ENCODE data around the gene PIEZO1. TPM values are rescaled to one million over a fixed set of nuclear protein-coding genes. Genes with fewer than 3 reads are reported as not detected.

The PIEZO1 gene
- total and polyA plus RNA-seq, 9 of the 15 experiments (the other 6 are each of a cell fraction or from before 2014, with no cell fraction given) = 3.6 to 432 (median 131) TPM

GRCh38 chr16:88782454-88783390 lies 2.3 kb downstream of the PIEZO1 start (continued):
- TF ChIP-seq ZNF77 (CRISPR knock-in tag; IDR thresholded peaks at IDR 0.05) = no peak
- TF ChIP-seq TSHZ1 (CRISPR knock-in tag; IDR thresholded peaks at IDR 0.05) = no peak
- no peak for TF ChIP-seq MTA1 (IDR thresholded peaks at IDR 0.05; ENCODE audit: borderline replicate concordance)
- no peak for TF ChIP-seq KAT8 (IDR thresholded peaks at IDR 0.05; ENCODE audit: low read depth)
- peak; percentile 69 for TF ChIP-seq ZNF263 (CRISPR knock-in tag; IDR thresholded peaks at IDR 0.05; ENCODE audit: borderline replicate concordance)
- no peak for TF ChIP-seq ARID3B (CRISPR knock-in tag; IDR thresholded peaks at IDR 0.05; ENCODE audit: borderline replicate concordance)
- peak; percentile 37; the same call in 1 of the 2 replicates for TF ChIP-seq PKNOX1 (IDR thresholded peaks at IDR 0.05)
- no peak for TF ChIP-seq SNRNP70 (optimal IDR thresholded peaks at IDR 0.05; ENCODE audit: low read depth, low read length)
- no peak for TF ChIP-seq ARID1B (IDR thresholded peaks at IDR 0.05)
- no peak for TF ChIP-seq MYBL2 (IDR thresholded peaks at IDR 0.05; ENCODE audit: low read depth)
- TF ChIP-seq MYBL2 (CRISPR knock-in tag; IDR thresholded peaks at IDR 0.05; ENCODE audit: borderline replicate concordance) = no peak
- no peak for TF ChIP-seq ZNF143 (CRISPR knock-in tag; IDR thresholded peaks at IDR 0.05)
- no peak for TF ChIP-seq HEY1 (CRISPR knock-in tag; IDR thresholded peaks at IDR 0.05; ENCODE audit: borderline replicate concordance)
- TF ChIP-seq ZNF124 (CRISPR knock-in tag; IDR thresholded peaks at IDR 0.05) = no peak
- TF ChIP-seq TOE1 (IDR thresholded peaks at IDR 0.05; ENCODE audit: borderline replicate concordance) = no peak
- TF ChIP-seq TOE1 (CRISPR knock-in tag; IDR thresholded peaks at IDR 0.05; ENCODE audit: borderline replicate concordance, low read depth) = no peak
- peak; percentile 28 for TF ChIP-seq HMGN3 (IDR thresholded peaks at IDR 0.05; ENCODE audit: borderline replicate concordance, extremely low read depth, insufficient read length, low read depth, low read length)
- TF ChIP-seq ELF1 (tag; IDR thresholded peaks at IDR 0.05) = no peak
- TF ChIP-seq NKRF (IDR thresholded peaks at IDR 0.05; ENCODE audit: borderline replicate concordance) = no peak
- TF ChIP-seq THRAP3 (IDR thresholded peaks at IDR 0.05; ENCODE audit: borderline replicate concordance) = no peak
